ENCODE results near the gene SAFB2. TPM values are rescaled to one million over a fixed set of nuclear protein-coding genes. Genes with fewer than 3 reads are reported as not detected.

SAFB2 gene
- total and polyA plus RNA-seq, 7 donors, result 22.2 to 80.0 (median 35.1) TPM

- Histone ChIP-seq H3K4me1 (no peaks in the 10 kb centered on the region), H3K36me3 (no peaks in the 10 kb centered on the region), H3K9me3 (no peaks in the 10 kb centered on the region), H3K27ac (no peak overlapping the region), H3K27me3 (peaks cover 0 to 22% (median 3%) of the 10 kb centered on the region in 3 donors), H3K4me3 (no peak overlapping the region)
- WGBS, 2 donors, result 78 to 81% methylated on average over 9 of the region's 9 CpGs
- intact Hi-C loops (cut with DNase I), result no loop called here
- TF ChIP-seq EP300 (IDR thresholded peaks at IDR 0.05) (no peak), CTCF (IDR thresholded peaks at IDR 0.05) (no peak), POLR2A (IDR thresholded peaks at IDR 0.05) (no peak), POLR2AphosphoS5 (IDR thresholded peaks at IDR 0.05) (no peak)
- DNase-seq, result no peak
Observed at GRCh38 chr19:5553892-5554291, 68.7 kb downstream of the SAFB2 start.

- WGBS, 2 donors, result 12 to 20% methylated on average over 8 of the region's 8 CpGs
- no peaks in the 10 kb centered on the region for H3K4me1 ChIP-seq
- intact Hi-C loops (cut with DNase I), result no loop called here
- H3K9me3 ChIP-seq, result no peaks in the 10 kb centered on the region
- no peak for DNase-seq
- TF ChIP-seq EP300 (IDR thresholded peaks at IDR 0.05), result no peak
- TF ChIP-seq CTCF (IDR thresholded peaks at IDR 0.05), result peak in 1 of 4 experiments; percentile 17
- no peak for TF ChIP-seq POLR2AphosphoS5 (IDR thresholded peaks at IDR 0.05)
- no peaks in the 10 kb centered on the region for H3K36me3 ChIP-seq
- no peaks in the 10 kb centered on the region for H3K27me3 ChIP-seq
- no peak overlapping the region for H3K27ac ChIP-seq
- no peak overlapping the region for H3K4me3 ChIP-seq
Observed at GRCh38 chr19:5547881-5548280, 74.7 kb downstream of the SAFB2 start.

- H3K36me3 ChIP-seq, result no peaks in the 10 kb centered on the region
- H3K27ac ChIP-seq, result no peak overlapping the region
- TF ChIP-seq CTCF (IDR thresholded peaks at IDR 0.05) (no peak), EP300 (IDR thresholded peaks at IDR 0.05) (no peak), POLR2AphosphoS5 (IDR thresholded peaks at IDR 0.05) (no peak), POLR2A (IDR thresholded peaks at IDR 0.05) (no peak)
- 77 to 79% methylated on average over 4 of the region's 4 CpGs for WGBS, 2 donors
- H3K27me3 ChIP-seq, result no peaks in the 10 kb centered on the region
- DNase-seq, result no peak
- intact Hi-C loops (cut with DNase I), result no loop called here
- no peaks in the 10 kb centered on the region for H3K9me3 ChIP-seq
- no peaks in the 10 kb centered on the region for H3K4me1 ChIP-seq
- H3K4me3 ChIP-seq, result no peak overlapping the region
Observed at GRCh38 chr19:5545984-5546383, 76.6 kb downstream of the SAFB2 start.

GRCh38 chr19:5545051-5545450 is 77.5 kb downstream of the SAFB2 start:
- Histone ChIP-seq H3K9me3 (no peaks in the 10 kb centered on the region), H3K27ac (no peak overlapping the region), H3K4me3 (no peak overlapping the region), H3K27me3 (no peaks in the 10 kb centered on the region), H3K36me3 (no peaks in the 10 kb centered on the region), H3K4me1 (no peaks in the 10 kb centered on the region)
- intact Hi-C loops (cut with DNase I), result no loop called here
- 79 to 92% methylated on average over 5 of the region's 5 CpGs for WGBS, 2 donors
- DNase-seq, result no peak
- TF ChIP-seq POLR2AphosphoS5 (IDR thresholded peaks at IDR 0.05) (no peak), EP300 (IDR thresholded peaks at IDR 0.05) (no peak), POLR2A (IDR thresholded peaks at IDR 0.05) (no peak), CTCF (IDR thresholded peaks at IDR 0.05) (no peak)

- H3K36me3 ChIP-seq, result no peaks in the 10 kb centered on the region
- TF ChIP-seq POLR2A (IDR thresholded peaks at IDR 0.05) (no peak), CTCF (IDR thresholded peaks at IDR 0.05) (no peak), POLR2AphosphoS5 (IDR thresholded peaks at IDR 0.05) (no peak), EP300 (IDR thresholded peaks at IDR 0.05) (no peak)
- H3K4me1 ChIP-seq, result peaks cover 0 to 6% (median 0%) of the 10 kb centered on the region in 4 donors
- DNase-seq, result no peak
- no peak overlapping the region for H3K4me3 ChIP-seq
- intact Hi-C loops (cut with DNase I), result no loop called here
- WGBS, 2 donors, result 32 to 43% methylated on average over 8 of the region's 8 CpGs
- no peak overlapping the region for H3K27ac ChIP-seq
- no peaks in the 10 kb centered on the region for H3K9me3 ChIP-seq
- peaks cover 0 to 12% (median 0%) of the 10 kb centered on the region in 3 donors for H3K27me3 ChIP-seq
Observed at GRCh38 chr19:5542665-5543064, 79.9 kb downstream of the SAFB2 start.
